B cell (primary cell): ENCODE measurements around the gene GNRHR.

Experiments used
- EZH2 ChIP-seq: IDR thresholded peaks from 2 replicates; pipeline ENCODE4 v1.6.1; 2012; ENCODE audit warnings: borderline replicate concordance, low read depth, mild to moderate bottlenecking, moderate library complexity, low read length; ENCODE audit not compliant: insufficient read depth, poor library complexity, severe bottlenecking
- TF ChIP-seq, protein P1 (sequence below): fragments of 200-600 bp; IDR thresholded peaks from one replicate; pipeline ENCODE4 v1.8.0; 2022; ENCODE audit warnings: antibody characterized with exemption, mild to moderate bottlenecking

DNA sequence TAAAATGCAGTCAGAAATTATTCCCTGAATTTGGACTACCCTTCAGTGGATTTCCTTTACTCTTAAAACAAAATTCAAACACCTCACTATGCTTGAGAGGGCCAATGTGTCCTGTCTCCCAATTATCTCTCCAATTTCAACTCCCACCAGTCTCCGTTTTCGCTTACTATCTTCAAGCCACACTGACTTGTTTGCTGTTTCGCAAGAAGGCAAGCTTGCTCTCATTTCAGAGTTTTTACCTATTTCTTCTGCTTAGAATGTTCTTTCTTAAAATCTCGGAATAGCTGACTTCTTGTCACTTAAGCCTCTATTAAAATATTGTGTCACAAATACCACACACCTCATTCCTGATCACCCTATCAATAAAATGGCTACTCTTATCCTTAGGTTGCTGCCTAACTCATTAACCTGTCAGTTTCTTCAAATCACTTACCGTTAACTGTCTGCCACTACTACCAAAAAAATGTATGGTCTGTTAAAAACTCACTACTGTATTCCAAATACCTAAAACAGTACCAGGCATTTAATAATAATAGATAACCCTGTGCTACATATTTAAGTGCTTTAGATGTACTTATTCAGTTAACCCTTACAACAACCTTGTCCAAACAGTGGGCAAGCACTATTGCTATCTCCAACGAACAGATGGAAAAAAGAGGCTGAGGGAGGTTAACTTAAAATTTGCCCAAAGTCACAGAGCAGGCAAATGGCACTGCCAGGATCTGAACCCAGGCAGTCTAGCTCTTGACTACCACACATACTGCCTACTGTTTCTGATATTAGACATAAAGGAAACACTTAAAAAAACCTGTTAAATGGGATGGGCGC lies 56.1 kb downstream of the GNRHR start:
- TF ChIP-seq EZH2: no peak
- TF ChIP-seq, protein P1, sequence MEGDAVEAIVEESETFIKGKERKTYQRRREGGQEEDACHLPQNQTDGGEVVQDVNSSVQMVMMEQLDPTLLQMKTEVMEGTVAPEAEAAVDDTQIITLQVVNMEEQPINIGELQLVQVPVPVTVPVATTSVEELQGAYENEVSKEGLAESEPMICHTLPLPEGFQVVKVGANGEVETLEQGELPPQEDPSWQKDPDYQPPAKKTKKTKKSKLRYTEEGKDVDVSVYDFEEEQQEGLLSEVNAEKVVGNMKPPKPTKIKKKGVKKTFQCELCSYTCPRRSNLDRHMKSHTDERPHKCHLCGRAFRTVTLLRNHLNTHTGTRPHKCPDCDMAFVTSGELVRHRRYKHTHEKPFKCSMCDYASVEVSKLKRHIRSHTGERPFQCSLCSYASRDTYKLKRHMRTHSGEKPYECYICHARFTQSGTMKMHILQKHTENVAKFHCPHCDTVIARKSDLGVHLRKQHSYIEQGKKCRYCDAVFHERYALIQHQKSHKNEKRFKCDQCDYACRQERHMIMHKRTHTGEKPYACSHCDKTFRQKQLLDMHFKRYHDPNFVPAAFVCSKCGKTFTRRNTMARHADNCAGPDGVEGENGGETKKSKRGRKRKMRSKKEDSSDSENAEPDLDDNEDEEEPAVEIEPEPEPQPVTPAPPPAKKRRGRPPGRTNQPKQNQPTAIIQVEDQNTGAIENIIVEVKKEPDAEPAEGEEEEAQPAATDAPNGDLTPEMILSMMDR: no peak
